ENCODE data around the gene GRIP1.

GRIP1 gene

DNA sequence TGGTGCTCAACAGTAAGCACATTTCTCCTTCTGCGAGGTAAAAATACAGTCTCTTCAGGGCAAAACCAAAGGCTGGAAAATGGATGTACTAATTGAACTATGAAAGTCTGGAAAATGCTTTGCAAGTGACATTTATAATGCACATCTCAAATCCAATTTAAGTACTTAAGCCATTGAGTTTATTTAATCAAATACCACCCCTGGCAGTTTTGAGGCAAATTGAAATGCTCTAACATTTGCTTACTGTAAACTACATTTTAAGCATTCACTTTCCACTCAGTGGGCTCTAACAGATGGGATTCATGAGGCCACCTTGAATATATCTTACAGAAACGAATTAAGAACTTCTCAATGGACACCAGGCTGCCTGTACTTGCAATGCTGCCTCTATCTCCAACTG, 306.9 kb downstream of the GRIP1 start:
- TF ChIP-seq, protein P1, sequence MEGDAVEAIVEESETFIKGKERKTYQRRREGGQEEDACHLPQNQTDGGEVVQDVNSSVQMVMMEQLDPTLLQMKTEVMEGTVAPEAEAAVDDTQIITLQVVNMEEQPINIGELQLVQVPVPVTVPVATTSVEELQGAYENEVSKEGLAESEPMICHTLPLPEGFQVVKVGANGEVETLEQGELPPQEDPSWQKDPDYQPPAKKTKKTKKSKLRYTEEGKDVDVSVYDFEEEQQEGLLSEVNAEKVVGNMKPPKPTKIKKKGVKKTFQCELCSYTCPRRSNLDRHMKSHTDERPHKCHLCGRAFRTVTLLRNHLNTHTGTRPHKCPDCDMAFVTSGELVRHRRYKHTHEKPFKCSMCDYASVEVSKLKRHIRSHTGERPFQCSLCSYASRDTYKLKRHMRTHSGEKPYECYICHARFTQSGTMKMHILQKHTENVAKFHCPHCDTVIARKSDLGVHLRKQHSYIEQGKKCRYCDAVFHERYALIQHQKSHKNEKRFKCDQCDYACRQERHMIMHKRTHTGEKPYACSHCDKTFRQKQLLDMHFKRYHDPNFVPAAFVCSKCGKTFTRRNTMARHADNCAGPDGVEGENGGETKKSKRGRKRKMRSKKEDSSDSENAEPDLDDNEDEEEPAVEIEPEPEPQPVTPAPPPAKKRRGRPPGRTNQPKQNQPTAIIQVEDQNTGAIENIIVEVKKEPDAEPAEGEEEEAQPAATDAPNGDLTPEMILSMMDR (IDR thresholded peaks at IDR 0.05), result no peak

DNA sequence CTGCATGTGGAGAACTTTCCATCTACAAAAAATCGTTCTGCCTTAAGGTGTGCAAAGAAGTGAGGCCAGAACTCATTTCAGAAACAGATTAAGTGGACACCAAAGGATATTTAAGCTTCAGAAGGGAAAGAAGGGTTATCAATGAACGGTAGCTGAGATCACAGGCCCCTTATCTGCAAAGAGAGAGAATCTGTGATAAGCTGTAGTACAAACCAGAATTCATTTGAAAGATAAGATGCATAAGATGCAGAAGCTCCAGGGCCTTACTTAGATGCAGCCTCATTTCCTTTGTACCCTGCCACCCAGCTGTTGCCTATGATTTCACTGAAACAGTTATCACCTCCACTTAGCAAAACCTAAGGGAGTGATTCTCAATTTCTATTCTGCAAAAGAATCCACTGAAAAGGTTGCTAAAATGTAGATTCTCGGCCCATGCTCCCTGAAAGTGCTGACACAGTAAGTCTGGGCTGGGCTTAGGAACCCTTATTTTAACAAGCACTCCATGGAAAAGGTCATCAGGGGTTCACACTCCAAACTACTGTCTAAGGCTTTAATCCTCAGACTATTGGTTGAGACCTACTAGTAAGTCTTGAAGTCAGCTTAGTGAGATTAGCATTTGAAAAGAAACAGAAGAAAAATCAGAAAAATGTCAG, 311.7 kb downstream of the GRIP1 start:
- TF ChIP-seq, protein P1 (IDR thresholded peaks at IDR 0.05), result no peak

DNA sequence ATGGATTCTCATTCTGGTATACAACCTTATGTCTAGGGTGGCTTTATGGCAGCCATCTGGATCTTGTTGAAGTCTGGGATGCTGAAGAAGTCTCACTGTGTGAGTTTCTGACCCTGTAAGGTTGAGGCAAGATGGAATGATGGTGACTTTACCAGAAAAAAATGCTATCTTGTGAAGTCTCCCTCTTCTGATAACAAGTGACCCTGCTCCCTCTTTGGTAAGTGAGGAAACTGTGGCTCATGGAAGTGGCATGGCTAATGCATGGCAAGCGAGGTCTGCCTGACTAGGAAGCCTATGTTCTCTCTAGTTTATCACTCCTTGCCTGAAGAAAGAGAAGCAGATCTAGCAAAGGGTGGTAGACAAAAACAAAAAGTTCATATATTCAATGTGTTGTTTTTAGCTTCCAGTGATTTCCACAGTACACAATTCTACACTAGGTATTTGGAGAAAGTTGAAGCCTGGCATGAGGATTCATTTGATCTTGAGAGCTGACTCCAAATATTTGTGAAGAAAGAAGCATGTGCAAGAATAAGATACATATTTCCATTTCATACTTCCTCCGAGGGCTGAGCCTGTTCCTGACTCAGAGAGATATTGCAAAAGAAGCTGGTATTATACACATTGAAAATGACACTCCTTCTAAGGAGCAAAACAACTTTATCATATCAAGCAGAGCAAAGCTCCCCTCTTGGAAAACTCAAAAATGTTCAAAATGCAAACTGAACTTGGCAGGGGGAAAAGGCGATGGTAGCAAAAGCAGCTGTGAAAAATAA, 313.0 kb downstream of the GRIP1 start:
- TF ChIP-seq, protein P1 (IDR thresholded peaks at IDR 0.05), result no peak

DNA sequence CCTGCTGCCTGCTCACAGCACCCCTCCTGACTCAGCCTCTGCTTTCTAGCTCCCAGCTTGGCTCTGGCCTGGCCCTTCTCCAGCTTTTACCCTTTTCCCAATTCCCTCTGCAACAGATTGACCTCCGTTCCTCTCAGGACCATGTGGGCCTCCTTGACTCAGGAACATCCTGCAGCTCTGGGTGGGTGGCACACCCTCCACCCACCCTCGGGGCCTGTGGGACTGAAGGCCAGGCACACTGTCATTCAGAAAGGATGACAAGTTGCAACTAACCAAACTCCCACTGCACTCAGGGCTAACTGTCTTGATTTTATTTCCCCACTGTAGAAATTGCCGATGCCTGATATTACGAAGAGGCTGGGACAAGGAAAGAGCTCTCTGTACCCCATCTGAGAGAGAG, 317.2 kb downstream of the GRIP1 start:
- TF ChIP-seq, protein P1 (IDR thresholded peaks at IDR 0.05), result no peak

DNA sequence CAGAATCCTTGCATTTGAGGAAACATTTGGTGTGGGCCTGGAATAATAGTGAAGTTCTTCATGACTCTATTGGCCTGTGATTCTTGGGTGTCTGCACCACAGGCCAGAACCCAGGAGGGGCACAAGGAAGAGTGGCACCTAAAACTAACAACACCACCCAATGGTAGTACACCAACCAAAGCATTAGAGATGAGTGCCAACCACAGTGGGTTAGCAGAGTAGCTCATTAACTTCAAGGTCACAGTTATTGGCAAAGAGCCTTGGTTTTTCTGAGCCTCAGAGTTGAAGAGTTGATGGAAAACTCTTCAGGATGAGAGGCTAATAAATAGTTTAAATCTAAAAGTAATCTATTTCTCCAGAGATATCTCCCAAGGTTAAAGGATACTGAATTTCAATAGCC, 319.6 kb downstream of the GRIP1 start:
- TF ChIP-seq, protein P1 (IDR thresholded peaks at IDR 0.05), result no peak

DNA sequence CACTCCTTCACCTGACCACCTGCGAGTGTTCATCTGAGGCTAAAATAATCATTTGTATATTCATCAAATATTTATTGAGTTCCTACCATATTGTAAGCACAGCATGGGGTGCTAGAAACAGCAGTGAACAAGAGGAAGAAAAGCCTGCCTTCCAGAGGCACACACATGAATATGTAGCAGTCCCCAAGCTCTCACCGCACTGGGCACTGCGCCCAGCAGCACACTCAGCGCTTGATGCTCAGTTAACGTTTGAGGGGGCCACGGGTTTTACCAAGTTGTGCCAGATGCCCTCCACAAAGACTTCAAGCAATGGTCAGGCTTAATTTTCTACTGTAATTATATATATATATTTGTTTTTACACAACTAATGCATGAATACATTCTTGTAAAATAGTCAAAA, 324.6 kb downstream of the GRIP1 start:
- TF ChIP-seq, protein P1 (IDR thresholded peaks at IDR 0.05), result no peak

DNA sequence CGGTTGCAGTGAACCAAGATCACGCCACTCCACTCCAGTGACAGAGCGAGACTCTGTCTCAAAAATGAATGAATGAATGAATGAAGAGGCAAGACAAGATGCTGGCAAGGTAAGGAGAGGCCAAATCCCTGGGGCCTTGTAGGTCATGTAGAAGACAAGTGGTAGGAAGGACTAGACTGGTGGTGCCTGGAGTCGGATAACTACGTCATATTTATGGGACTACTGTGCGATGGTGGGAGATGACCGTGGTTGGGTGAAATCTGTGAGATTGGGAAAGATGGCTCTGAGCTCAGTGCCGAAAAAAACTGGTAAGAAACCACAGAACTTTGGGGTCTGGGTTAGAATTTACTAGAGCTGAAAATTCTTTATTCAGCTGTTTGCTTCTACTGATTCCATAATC, 326.0 kb downstream of the GRIP1 start:
- TF ChIP-seq, protein P1 (IDR thresholded peaks at IDR 0.05), result no peak

Data from LNCAP (cell line).